ENCODE data around the gene CEBPG.
A peak's percentile ranks its signal among the peaks of the same experiment; 100 is the strongest.

CEBPG gene

DNA sequence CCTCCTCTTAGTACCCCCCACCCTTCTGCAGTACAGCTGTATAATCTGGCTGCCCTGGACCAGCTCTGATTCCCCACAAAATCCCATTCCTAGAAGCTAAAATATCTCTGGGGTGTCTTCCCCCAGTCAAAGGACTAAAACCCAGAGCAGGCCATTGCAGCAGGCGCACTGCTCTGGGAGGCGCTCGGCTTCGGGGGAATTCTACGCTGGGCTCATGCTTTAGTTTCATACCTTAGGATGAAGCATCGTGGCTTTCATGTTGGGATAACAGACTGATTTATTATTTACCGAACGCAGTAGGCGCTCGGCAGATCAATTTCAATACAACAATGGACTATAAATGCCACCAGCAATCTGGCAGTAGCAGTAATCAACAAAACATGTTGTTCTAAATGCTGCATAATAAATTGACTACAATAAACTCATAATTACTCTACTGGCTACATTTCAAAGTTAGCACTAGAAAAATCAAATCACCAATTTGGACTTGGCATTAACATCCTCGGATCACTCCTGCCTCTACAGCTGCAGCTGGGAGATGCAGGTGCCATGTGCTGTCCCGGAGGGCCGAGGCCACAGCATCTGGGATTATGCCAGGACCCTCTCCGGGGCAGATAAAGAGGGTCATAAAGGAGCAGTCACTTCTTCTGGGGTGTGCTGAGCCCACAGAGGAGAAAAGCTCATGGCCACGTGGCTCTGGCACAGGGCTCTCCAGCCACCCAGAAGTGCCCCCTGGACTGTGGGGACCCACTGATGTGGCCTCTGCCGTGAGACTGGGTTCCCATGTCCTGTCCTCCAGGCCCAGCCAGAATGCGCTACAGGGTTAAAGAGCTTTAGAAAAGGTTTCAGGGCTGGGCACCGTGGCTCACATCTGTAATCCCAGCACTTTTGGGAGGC, 35.3 kb downstream of the CEBPG start:
- DNase-seq = no peak

GRCh38 chr19:33409906-33410685, 36.6 kb downstream of the CEBPG start:
- DNase-seq = no peak

DNA sequence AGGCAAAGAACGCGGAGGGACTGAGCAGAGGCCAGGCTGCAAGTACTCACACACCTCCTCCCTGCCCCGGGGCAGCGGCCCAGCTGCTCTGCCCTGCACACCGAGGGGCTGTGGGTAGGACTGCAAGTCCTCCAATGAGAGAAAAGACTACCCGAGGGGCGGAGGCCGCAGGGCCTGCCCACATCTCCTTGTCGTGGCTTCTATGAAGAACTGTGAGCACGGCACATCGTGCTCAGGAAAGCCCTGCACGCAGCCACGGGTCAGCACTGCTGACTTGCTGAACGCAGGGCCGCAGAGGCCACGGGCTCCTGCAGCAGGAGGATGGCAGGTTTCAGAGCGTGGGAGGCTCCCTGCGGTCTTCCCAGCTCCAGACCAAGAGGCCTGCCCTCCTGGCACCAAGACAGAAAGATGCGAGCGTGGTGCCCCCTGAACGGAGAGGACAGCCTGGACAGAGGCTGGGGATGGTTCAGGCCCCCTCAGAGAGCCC, 37.4 kb downstream of the CEBPG start:
- no peak for DNase-seq

GRCh38 chr19:33411621-33412180, 38.2 kb downstream of the CEBPG start:
- DNase-seq = no peak

GRCh38 chr19:33412601-33413425, 39.3 kb downstream of the CEBPG start:
- no peak for DNase-seq

DNA sequence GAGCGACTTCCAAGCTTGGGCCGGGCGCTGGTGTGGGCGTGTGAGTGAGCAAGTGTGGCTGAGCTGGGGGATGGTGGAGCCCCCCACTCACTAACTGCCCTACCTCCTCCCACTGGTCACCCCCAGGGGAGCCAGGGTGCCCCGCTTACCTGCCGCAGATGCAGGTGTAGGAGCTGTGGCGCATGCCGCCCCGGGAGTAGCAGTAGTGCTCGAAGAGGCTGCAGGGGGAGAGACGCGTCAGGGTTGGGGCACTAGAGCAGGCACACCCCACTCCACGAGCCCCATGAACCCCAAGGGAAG, 39.9 kb downstream of the CEBPG start:
- DNase-seq = no peak

GRCh38 chr19:33413868-33414666, 40.6 kb downstream of the CEBPG start:
- no peak for DNase-seq

DNA sequence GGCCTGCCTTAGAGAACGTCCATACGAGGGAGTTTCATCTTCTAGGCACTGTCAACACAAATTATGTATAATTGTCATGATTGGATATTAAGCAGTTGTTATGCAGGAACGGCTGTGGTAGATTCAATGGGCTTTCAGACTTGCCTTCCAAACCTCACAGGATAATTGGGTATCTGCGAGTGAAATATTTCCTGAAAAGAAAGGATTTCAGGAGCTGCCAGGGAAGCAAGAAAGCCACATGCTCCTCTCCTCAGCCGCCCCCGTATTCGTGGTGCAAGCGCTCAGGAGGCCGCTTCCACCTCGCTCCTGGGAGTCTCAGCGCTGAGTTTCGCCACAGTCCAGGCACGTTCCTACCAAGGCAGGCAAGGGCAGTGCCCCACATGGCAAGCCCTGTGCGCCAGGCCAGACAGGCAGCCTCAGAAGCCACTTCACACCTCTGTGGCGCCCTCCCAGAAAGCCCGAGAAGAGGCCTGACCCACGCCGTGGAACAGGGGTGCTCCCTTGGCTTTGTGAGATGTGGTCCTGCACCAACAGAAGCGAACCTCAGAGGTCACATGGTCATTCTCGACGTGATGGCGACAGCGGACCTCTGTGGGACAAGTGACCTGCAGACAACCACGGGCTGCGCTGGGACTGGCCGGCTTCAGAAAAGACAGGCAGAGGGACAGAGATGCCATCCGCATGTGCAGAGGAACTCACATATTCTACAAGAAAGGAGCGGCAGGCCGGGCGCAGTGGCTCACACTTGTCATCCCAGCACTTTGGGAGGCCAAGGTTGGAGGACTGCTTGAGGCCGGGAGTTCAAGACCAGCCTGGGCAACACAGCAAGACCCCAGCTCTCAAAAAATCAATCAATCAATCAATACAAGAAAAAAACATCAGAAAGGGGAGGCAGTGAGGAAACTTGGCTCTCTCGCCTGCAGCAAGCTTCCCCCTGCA, 41.4 kb downstream of the CEBPG start:
- DNase-seq = no peak

DNA sequence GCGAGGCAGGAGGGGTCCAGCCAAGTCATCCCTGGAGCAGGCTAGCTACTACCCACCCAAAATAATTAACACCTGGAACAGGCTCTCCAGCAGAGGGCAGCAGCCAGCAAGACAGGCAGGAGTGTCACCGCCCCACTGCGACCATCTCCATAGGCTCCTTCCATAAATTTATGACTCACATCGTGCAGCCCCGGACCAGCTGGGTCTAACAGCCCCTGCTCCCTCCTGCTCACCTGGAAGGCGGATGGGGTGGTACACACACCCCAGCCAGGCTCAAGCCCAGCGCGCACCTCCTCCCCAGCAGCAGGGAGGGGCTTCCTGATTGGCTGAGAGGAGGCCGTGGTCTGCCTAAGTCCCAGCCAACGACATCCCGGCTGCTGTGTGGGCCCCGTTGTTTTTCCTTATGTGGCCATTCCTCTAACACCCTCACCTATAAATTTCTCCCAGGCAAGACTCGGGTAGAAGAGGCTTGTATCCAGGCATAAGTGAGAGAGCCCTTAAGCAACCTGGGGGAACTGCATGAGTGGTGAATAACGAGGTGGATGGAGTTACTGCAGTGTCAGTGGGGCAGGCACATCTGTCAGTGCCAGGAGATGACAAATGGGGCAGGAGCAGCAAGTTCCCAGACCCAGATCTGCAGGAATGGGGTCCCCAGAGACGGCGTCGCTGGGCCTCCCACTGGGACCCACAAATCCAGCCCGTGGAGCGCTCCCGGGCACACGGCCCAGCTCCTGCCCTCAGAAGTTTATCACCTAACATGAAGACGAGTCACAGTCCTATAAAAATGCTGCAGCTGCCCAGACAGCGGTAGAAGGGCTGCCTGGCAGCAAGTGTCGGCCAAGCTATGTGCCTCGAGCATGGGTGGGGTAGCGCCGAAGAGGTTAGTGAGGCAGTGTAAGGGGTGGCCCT, 43.1 kb downstream of the CEBPG start:
- peak; percentile 49 to 57 for DNase-seq

GRCh38 chr19:33417751-33418150, 44.2 kb downstream of the CEBPG start:
- DNase-seq = no peak

- DNase-seq = no peak
Observed at GRCh38 chr19:33418461-33418860, 45.0 kb downstream of the CEBPG start.

GRCh38 chr19:33418871-33419787, 45.6 kb downstream of the CEBPG start:
- DNase-seq = no peak

GRCh38 chr19:33419788-33420130, 46.2 kb downstream of the CEBPG start:
- no peak for DNase-seq

GRCh38 chr19:33420821-33421220, 47.3 kb downstream of the CEBPG start:
- no peak for DNase-seq

DNA sequence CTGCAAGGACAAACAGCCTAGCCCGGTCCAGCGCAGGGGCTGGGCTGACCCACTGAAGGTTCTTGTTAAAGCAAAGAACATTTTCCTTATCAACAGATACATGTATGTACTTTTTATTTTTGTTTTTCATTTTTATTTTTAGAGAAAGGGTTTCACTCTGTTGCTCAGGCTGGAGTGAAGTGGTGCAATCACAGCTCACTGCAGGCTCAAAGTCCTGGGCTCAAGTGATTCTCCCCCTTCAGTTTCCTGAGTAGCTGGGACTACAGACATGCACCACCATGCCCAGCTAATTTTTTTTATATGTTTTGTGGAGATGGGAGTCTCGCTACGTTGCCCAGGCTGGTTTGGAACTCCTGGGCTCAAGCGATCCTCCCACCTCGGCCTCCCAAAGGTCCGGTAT, 47.9 kb downstream of the CEBPG start:
- no peak for DNase-seq

DNA sequence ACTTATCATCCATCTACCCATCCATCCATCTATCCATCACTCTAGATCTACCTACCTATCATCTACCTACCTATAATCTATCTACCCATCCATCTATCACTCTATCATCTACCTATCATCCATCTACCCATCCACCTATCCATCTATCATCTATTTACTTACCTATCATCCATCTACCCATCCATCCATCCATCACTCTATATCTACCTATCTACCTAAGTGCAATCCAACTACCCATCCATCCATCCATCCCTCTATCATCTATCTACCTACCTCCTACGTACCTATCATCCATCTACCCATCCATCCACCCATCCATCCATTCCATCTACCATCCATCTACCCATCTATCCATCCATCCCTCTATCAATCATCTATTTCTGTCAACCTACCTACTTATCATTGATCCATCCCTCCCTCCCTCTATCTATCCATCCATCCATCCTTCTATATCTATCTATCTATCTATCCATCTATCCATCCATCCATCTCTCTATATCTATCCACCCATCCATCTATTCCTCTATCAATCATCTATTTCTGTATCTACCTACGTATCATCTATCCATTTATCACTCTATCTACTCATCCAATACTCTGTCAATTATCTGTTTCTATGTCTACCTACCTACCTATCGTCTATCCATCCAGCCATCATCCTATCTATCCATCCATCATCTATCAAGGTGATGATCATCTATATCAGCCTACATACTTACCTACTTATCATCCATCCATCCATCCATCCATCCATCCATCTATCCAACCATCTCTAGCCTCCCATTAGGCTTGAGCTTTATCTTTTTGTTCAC, 49.1 kb downstream of the CEBPG start:
- no peak for DNase-seq

GRCh38 chr19:33424181-33424580, 50.7 kb downstream of the CEBPG start:
- DNase-seq = no peak

Data from NCI-H187 (cell line).